ENCODE results near the gene TXNDC8. TPM values are rescaled to one million over a fixed set of nuclear protein-coding genes. Genes with fewer than 3 reads are reported as not detected.

TXNDC8 gene
- total RNA-seq, 3 donors from 2014 or later (not counting 1 experiment from before 2014, with no cell fraction given): not detected

DNA sequence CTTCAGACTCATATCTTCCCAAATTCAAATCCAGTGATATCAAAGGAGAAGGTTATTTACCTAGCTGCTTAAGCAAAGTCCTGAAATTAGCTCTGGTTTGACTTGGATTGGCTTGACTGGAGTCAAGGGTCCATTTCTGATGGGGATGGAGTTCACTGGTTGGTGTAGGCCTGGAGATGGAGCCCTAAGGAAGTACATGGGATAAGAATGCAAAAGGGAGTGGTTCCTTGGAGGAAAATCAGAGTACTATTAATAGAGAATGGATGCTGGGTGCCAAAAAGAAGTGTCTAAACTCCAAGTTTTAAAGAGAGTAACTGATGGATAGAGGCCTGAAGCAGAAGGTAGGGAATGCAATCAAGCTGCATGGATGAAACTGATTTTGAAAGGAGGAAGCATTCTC is 13.8 kb downstream of the TXNDC8 start:
- H3K4me1 Mint-ChIP-seq: no peaks in the 10 kb centered on the region
- peaks cover 0 to 12% of the 10 kb centered on the region in 2 donors for H3K27me3 Mint-ChIP-seq (ENCODE audit: low read depth in 2 of 2)
- TF ChIP-seq, protein P1, sequence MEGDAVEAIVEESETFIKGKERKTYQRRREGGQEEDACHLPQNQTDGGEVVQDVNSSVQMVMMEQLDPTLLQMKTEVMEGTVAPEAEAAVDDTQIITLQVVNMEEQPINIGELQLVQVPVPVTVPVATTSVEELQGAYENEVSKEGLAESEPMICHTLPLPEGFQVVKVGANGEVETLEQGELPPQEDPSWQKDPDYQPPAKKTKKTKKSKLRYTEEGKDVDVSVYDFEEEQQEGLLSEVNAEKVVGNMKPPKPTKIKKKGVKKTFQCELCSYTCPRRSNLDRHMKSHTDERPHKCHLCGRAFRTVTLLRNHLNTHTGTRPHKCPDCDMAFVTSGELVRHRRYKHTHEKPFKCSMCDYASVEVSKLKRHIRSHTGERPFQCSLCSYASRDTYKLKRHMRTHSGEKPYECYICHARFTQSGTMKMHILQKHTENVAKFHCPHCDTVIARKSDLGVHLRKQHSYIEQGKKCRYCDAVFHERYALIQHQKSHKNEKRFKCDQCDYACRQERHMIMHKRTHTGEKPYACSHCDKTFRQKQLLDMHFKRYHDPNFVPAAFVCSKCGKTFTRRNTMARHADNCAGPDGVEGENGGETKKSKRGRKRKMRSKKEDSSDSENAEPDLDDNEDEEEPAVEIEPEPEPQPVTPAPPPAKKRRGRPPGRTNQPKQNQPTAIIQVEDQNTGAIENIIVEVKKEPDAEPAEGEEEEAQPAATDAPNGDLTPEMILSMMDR (IDR thresholded peaks at IDR 0.05): no peak
- no peaks in the 10 kb centered on the region for H3K36me3 Mint-ChIP-seq
- intact Hi-C loops (cut with micrococcal nuclease): no loop called here
- no peak overlapping the region for H3K27ac Mint-ChIP-seq
- H3K9me3 ChIP-seq (ENCODE audit: control insufficient read depth, insufficient read depth, low read length): no peaks in the 10 kb centered on the region
- H3K27me3 ChIP-seq (ENCODE audit: control insufficient read depth, insufficient read depth, low read length): no peaks in the 10 kb centered on the region
- DNase-seq (no peak), ATAC-seq (no peak)
- H3K4me3 Mint-ChIP-seq: no peak overlapping the region
- H3K4me1 ChIP-seq (ENCODE audit: control insufficient read depth, insufficient read depth, low read length): no peaks in the 10 kb centered on the region
- no peaks in the 10 kb centered on the region for H3K9me3 Mint-ChIP-seq
- H3K27ac ChIP-seq (ENCODE audit: low read length): no peak overlapping the region
- no peaks in the 10 kb centered on the region for H3K36me3 ChIP-seq (ENCODE audit: control insufficient read depth, insufficient read depth, low read length)
- H3K4me3 ChIP-seq (ENCODE audit: low read length): no peak overlapping the region

DNA sequence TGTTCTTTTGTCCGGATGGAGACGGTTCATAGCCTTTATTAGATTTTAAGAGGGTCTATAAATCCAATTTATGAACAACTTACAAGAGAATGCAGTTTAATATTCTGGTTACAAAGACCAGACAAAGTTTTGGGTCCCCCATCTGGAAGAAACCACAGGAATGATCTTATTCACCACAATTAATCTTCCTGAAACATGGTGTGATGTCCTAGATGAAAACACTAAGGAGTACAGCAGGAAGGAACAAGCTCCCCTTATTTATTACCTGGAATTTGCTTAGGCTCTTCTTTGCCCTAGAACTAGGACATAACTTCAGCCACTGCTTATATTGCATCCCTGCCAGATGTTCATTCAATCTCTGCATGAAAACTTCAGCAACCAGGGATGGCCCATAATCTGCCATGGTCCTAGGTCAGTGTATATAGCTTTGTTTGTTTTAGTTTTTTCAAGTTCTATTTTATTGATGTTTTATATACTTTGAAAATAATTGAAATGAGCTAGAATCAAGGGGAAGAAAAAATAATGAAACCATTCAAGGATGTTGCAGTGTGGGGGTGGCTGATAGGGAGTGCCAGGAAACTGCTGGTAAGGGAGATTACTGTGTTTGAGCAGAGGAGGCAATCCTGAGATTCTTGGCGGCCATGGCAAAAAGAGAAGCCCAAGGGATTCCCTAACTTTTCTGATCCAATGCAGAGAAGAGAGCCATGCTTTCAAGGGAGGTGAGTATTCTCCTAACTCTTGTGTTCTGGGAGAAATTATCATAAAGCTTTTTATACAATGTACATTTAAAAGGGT is 16.8 kb downstream of the TXNDC8 start:
- H3K36me3 Mint-ChIP-seq: no peaks in the 10 kb centered on the region
- intact Hi-C loops (cut with micrococcal nuclease): no loop called here
- no peak overlapping the region for H3K4me3 Mint-ChIP-seq
- H3K27ac Mint-ChIP-seq: no peak overlapping the region
- no peaks in the 10 kb centered on the region for H3K9me3 Mint-ChIP-seq
- DNase-seq (no peak), ATAC-seq (no peak)
- H3K27me3 Mint-ChIP-seq (ENCODE audit: low read depth in 2 of 2): peaks cover 0 to 12% of the 10 kb centered on the region in 2 donors
- Histone ChIP-seq H3K36me3 (ENCODE audit: control insufficient read depth, insufficient read depth, low read length) (no peaks in the 10 kb centered on the region), H3K4me1 (ENCODE audit: control insufficient read depth, insufficient read depth, low read length) (no peaks in the 10 kb centered on the region), H3K27ac (ENCODE audit: low read length) (no peak overlapping the region), H3K27me3 (ENCODE audit: control insufficient read depth, insufficient read depth, low read length) (no peaks in the 10 kb centered on the region), H3K9me3 (ENCODE audit: control insufficient read depth, insufficient read depth, low read length) (no peaks in the 10 kb centered on the region), H3K4me3 (ENCODE audit: low read length) (no peak overlapping the region)
- peaks cover 7 to 10% of the 10 kb centered on the region in 2 donors for H3K4me1 Mint-ChIP-seq
- WGBS (ENCODE audit: insufficient coverage): 19% methylated on average over 1 of the region's 3 CpGs
- TF ChIP-seq, protein P1 (IDR thresholded peaks at IDR 0.05): no peak

DNA sequence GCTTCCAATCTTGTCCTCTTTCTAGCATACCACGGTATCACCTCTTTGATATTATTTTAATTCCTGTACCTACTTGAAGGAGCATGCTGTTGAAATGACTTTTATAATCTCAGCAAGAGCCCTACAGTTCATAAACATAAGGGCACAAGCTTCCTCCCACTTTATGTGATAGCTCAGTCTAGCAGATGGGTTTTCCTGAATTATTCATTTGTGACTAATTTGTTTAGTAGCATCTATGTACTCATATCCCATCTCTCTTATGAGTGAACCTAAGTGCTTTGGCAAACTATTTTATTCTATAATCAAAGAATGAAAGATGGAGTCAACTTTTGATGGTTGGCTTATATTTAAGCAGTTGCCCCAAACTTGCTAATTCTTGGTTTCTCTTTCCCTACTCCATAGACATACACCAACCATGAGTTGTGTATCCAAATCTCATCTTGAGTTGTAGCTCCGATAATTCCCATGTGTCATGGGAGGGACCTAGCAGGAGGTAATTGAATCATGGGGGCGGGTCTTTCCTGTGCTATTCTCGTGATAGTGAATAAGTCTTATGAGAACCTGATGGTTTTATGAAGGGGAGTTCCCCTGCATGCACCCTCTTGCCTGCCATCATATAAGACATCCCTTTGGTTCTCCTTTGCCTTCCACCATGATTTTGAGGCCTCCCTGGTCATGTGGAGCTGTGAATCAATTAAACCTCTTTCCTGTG is 17.7 kb downstream of the TXNDC8 start:
- Histone ChIP-seq H3K27me3 (ENCODE audit: control insufficient read depth, insufficient read depth, low read length) (no peaks in the 10 kb centered on the region), H3K27ac (ENCODE audit: low read length) (no peak overlapping the region), H3K4me3 (ENCODE audit: low read length) (no peak overlapping the region), H3K4me1 (ENCODE audit: control insufficient read depth, insufficient read depth, low read length) (no peaks in the 10 kb centered on the region), H3K9me3 (ENCODE audit: control insufficient read depth, insufficient read depth, low read length) (no peaks in the 10 kb centered on the region), H3K36me3 (ENCODE audit: control insufficient read depth, insufficient read depth, low read length) (no peaks in the 10 kb centered on the region)
- Mint-ChIP-seq H3K27me3 (ENCODE audit: low read depth in 2 of 2) (peaks cover 0 to 12% of the 10 kb centered on the region in 2 donors), H3K9me3 (no peaks in the 10 kb centered on the region), H3K4me1 (peaks cover 7 to 10% of the 10 kb centered on the region in 2 donors), H3K27ac (no peak overlapping the region), H3K36me3 (no peaks in the 10 kb centered on the region), H3K4me3 (no peak overlapping the region)
- TF ChIP-seq, protein P1 (IDR thresholded peaks at IDR 0.05): no peak
- intact Hi-C loops (cut with micrococcal nuclease): no loop called here
- DNase-seq: no peak
- no peak for ATAC-seq
- 84% methylated on average over 2 of the region's 4 CpGs for WGBS (ENCODE audit: insufficient coverage)

Data from natural killer cell (primary cell).